Uterus (tissue), 4 donors: Measurements from ENCODE around the gene CSNK1E. TPM values are rescaled to one million over a fixed set of nuclear protein-coding genes. Genes with fewer than 3 reads are reported as not detected.

ENCODE experiments used
- DNase-seq, 2 donors: peaks; one replicate each; pipeline ENCODE4 v3.0.0-alpha.2; 2019 to 2020
- H3K27ac ChIP-seq, 2 donors: fragments of 200-600 bp; sonication (generic); 1 replicate in 1 of 2; 2 replicates in 1 of 2; pipeline ENCODE4 v1.5.1; 2016 to 2018
- H3K27me3 ChIP-seq, 2 donors: fragments of 200-600 bp; sonication (generic); one replicate each; pipeline ENCODE4 v1.5.1; 2018 to 2019; ENCODE audit warnings: control low read depth in 1 of 2
- H3K36me3 ChIP-seq, 2 donors: fragments of 200-600 bp; sonication (generic); one replicate each; pipeline ENCODE4 v1.5.1; 2019; ENCODE audit warnings: control low read depth in 1 of 2
- H3K4me1 ChIP-seq, 2 donors: fragments of 200-600 bp; sonication (generic); one replicate each; pipeline ENCODE4 v1.5.1; 2018 to 2019; ENCODE audit warnings: control low read depth in 1 of 2
- H3K4me3 ChIP-seq, 2 donors: fragments of 200-600 bp; sonication (generic); 1 replicate in 1 of 2; 2 replicates in 1 of 2; pipeline ENCODE4 v1.5.1; 2018 to 2019; ENCODE audit warnings: mild to moderate bottlenecking in 1 of 2
- H3K9me3 ChIP-seq, 2 donors: fragments of 200-600 bp; sonication (generic); one replicate each; pipeline ENCODE4 v1.5.1; 2019; ENCODE audit warnings: control low read depth in 1 of 2
- CTCF ChIP-seq, 4 experiments: fragments of 200-600 bp in 2 of 4; fragments of 450-650 bp in 2 of 4; sonication (generic) in 2 of 4; IDR thresholded peaks; one replicate each; pipeline ENCODE4 v1.5.1; 2016 to 2019; ENCODE audit warnings: antibody characterized with exemption in 4 of 4, mild to moderate bottlenecking in 2 of 4, moderate library complexity in 1 of 4
- POLR2A ChIP-seq, 2 donors: fragments of 450-650 bp; IDR thresholded peaks; one replicate each; pipeline ENCODE4 v1.6.1; 2016; ENCODE audit warnings: antibody characterized with exemption in 2 of 2, mild to moderate bottlenecking in 1 of 2, moderate library complexity in 1 of 2
- intact Hi-C: fragments of 100-400 bp; cut with DNase I; formaldehyde crosslinking; loops from one replicate; pipeline ENCODE4 v1.15.1; 2023; ENCODE audit warnings: low total_unique reads
- total RNA-seq, 4 donors: library from RNA; depleted of rRNA in 3 of 4; stranded (reverse); fragments of >200 nt in 3 of 4; gene quantifications; one replicate each; pipeline versions ENCODE4 v1.1.0 to v1.2.4, GENCODE V29; 2014 to 2023
- donor health status: DM: yes; HTN: yes; CAD: no.

Gene CSNK1E
- total RNA-seq, 4 donors from 2014 or later, result 22.1 to 171 (median 100) TPM

GRCh38 chr22:38284042-38284402 lies 33.2 kb downstream of the CSNK1E start:
- intact Hi-C loops, result no loop called here

GRCh38 chr22:38282397-38282796 lies 34.8 kb downstream of the CSNK1E start:
- Histone ChIP-seq H3K27ac (peak overlapping the region; percentile 77 to 85), H3K4me3 (no peak overlapping the region), H3K9me3 (no peaks in the 10 kb centered on the region), H3K36me3 (no peaks in the 10 kb centered on the region), H3K4me1 (no peaks in the 10 kb centered on the region), H3K27me3 (no peaks in the 10 kb centered on the region)
- no peak for DNase-seq
- intact Hi-C loops, result no loop called here
- TF ChIP-seq CTCF (IDR thresholded peaks at IDR 0.05) (no peak), POLR2A (IDR thresholded peaks at IDR 0.05) (no peak)

More at GRCh38 chr22:38284042-38284402, 33.2 kb downstream of the CSNK1E start:
- TF ChIP-seq POLR2A (IDR thresholded peaks at IDR 0.05) (no peak), CTCF (IDR thresholded peaks at IDR 0.05) (no peak)
- Histone ChIP-seq H3K4me3 (no peak overlapping the region), H3K4me1 (no peaks in the 10 kb centered on the region), H3K36me3 (no peaks in the 10 kb centered on the region), H3K27ac (peak overlapping the region; percentile 77 to 85), H3K9me3 (no peaks in the 10 kb centered on the region), H3K27me3 (no peaks in the 10 kb centered on the region)
- peak; percentile 44 to 73 for DNase-seq

- H3K27ac ChIP-seq, result no peak overlapping the region
Measured at GRCh38 chr22:38276166-38276565, 41.1 kb downstream of the CSNK1E start.

GRCh38 chr22:38273135-38273826 lies 44.0 kb downstream of the CSNK1E start:
- intact Hi-C loops, result no loop called here
- Histone ChIP-seq H3K27me3 (no peaks in the 10 kb centered on the region), H3K4me1 (peaks cover 0 to 24% of the 10 kb centered on the region in 2 donors), H3K9me3 (no peaks in the 10 kb centered on the region), H3K4me3 (peak overlapping the region; percentile 83 to 98), H3K27ac (peak overlapping the region; percentile 96 to 100), H3K36me3 (no peaks in the 10 kb centered on the region)
- DNase-seq, result no peak
- TF ChIP-seq POLR2A (IDR thresholded peaks at IDR 0.05) (no peak), CTCF (IDR thresholded peaks at IDR 0.05) (no peak)

More at GRCh38 chr22:38276166-38276565, 41.1 kb downstream of the CSNK1E start:
- DNase-seq, result no peak
- no peak overlapping the region for H3K4me3 ChIP-seq
- no peaks in the 10 kb centered on the region for H3K27me3 ChIP-seq
- intact Hi-C loops, result no loop called here
- peaks cover 0 to 13% of the 10 kb centered on the region in 2 donors for H3K4me1 ChIP-seq
- TF ChIP-seq CTCF (IDR thresholded peaks at IDR 0.05) (no peak), POLR2A (IDR thresholded peaks at IDR 0.05) (no peak)
- no peaks in the 10 kb centered on the region for H3K9me3 ChIP-seq
- no peaks in the 10 kb centered on the region for H3K36me3 ChIP-seq

- TF ChIP-seq POLR2A (IDR thresholded peaks at IDR 0.05), result peak; percentile 96 to 99
- peak in 2 of 4 experiments; percentile 26 to 34 for TF ChIP-seq CTCF (IDR thresholded peaks at IDR 0.05)
- intact Hi-C loops, result no loop called here
- peak within 1 kb of the TSS; percentile 83 to 98 for H3K4me3 ChIP-seq
- H3K27ac ChIP-seq, result peak within 1 kb of the TSS; percentile 96 to 100
- no peaks in the 10 kb centered on the region for H3K36me3 ChIP-seq
- H3K27me3 ChIP-seq, result no peaks in the 10 kb centered on the region
- H3K4me1 ChIP-seq, result peaks cover 0 to 24% of the 10 kb centered on the region in 2 donors
- DNase-seq, result peak; percentile 73 to 81
- H3K9me3 ChIP-seq, result no peaks in the 10 kb centered on the region
Measured at GRCh38 chr22:38272373-38273134, 44.7 kb downstream of the CSNK1E start, which contains the start of gene TMEM184B. TMEM184B (minus strand) TSS chr22:38273010; CDS start chr22:38247961, 25,049 bp downstream.
